Stomach (tissue), 9 donors: ENCODE measurements around the gene SCAMP5. TPM values are rescaled to one million over a fixed set of nuclear protein-coding genes. Genes with fewer than 3 reads are reported as not detected.

Experiments
- DNase-seq, 2 donors: peaks; one replicate each; pipeline versions ENCODE4 v3.0.0 to v3.0.0-alpha.2; 2013 to 2019
- H3K27ac ChIP-seq, 5 donors: fragments of 200-600 bp in 4 of 5; sonication (generic) in 4 of 5; one replicate each; pipeline ENCODE4 v1.5.1; 2013 to 2019; ENCODE audit warnings: mild to moderate bottlenecking in 1 of 5, moderate library complexity in 1 of 5
- H3K27me3 ChIP-seq, 3 donors: fragments of 200-600 bp; sonication (generic); one replicate each; pipeline ENCODE4 v1.5.1; 2017 to 2019; ENCODE audit warnings: mixed run types in 1 of 3
- H3K36me3 ChIP-seq, 4 donors: fragments of 200-600 bp; sonication (generic); 1 replicate in 3 of 4; 2 replicates in 1 of 4; pipeline ENCODE4 v1.5.1; 2016 to 2019
- H3K4me1 ChIP-seq, 4 donors: fragments of 200-600 bp; sonication (generic); one replicate each; pipeline ENCODE4 v1.5.1; 2016 to 2019
- H3K4me3 ChIP-seq, 4 donors: fragments of 200-600 bp; sonication (generic) in 3 of 4; one replicate each; pipeline ENCODE4 v1.5.1; 2016 to 2019; ENCODE audit warnings: mild to moderate bottlenecking in 1 of 4
- H3K9me3 ChIP-seq, 4 donors: fragments of 200-600 bp; sonication (generic); one replicate each; pipeline ENCODE4 v1.5.1; 2016 to 2019
- CTCF ChIP-seq, 7 experiments: fragments of 450-650 bp in 4 of 7; fragments of 200-600 bp in 3 of 7; sonication (generic) in 3 of 7; IDR thresholded peaks; one replicate each; pipeline ENCODE4 v1.5.1; 2016 to 2019; ENCODE audit warnings: antibody characterized with exemption in 7 of 7, control low read depth in 2 of 7, mild to moderate bottlenecking in 1 of 7
- EP300 ChIP-seq: sonication (generic); formaldehyde crosslinking; IDR thresholded peaks from one replicate; pipeline ENCODE4 v1.6.1; 2017; ENCODE audit warnings: antibody characterized with exemption
- POLR2A ChIP-seq, 4 donors: fragments of 450-650 bp; IDR thresholded peaks; one replicate each; pipeline ENCODE4 v1.6.1; 2016; ENCODE audit warnings: antibody characterized with exemption in 4 of 4, control low read depth in 2 of 4, mild to moderate bottlenecking in 1 of 4, moderate library complexity in 1 of 4
- POLR2AphosphoS5 ChIP-seq, 3 donors: sonication (generic); formaldehyde crosslinking; IDR thresholded peaks; one replicate each; pipeline ENCODE4 v1.6.1; 2016; ENCODE audit warnings: antibody characterized with exemption in 3 of 3
- WGBS, 5 donors: extraction: QIAGEN DNeasy Blood & Tissue Kit in 3 of 5; methylation state at CpG; one replicate each; pipeline versions ENCODE4 v1.1.5 to v1.1.7; 2013 to 2018; 5-methylcytosine and 5-hydroxymethylcytosine counted together
- intact Hi-C: fragments of 100-400 bp; cut with DNase I; formaldehyde crosslinking; loops from one replicate; pipeline ENCODE4 v1.15.1; 2023; ENCODE audit warnings: low total_unique reads
- polyA plus RNA-seq, 3 donors: library from polyadenylated mRNA; stranded (reverse); fragments of 200-250 nt; gene quantifications; one replicate each; pipeline ENCODE4 v1.2.3, GENCODE V29; 2013
- total RNA-seq, 5 donors: library from RNA; depleted of rRNA; stranded (reverse); fragments of >200 nt; gene quantifications; one replicate each; pipeline versions ENCODE4 v1.1.0 to v1.2.3, GENCODE V29; 2014 to 2016
- donor health status: healthy with polysubstance abuse.
- donor health status: Bipolar disorder and iron deficiency.
- donor health status: healthy.

The SCAMP5 gene
- total and polyA plus RNA-seq, 8 donors: 1.8 to 70.1 (median 12.5) TPM

DNA sequence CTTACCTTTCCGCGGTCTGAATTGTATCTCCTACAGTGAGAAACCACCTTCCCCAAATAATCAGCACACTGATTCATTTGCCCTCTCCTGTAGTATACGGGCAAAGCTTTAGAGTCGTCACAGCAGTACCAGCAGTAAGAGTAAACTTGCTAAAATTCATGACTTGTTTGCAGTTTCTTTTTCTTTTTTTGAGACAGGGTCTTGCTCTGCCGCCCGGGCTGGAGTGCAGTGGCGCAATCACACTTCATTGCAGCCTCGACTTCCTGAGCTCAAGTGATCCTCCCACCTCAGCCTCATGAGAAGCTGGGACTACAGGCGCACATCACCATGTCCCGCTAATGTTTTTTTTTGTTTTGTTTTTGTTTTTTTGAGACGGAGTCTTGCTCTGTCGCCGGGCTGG lies 11.9 kb downstream of the SCAMP5 start:
- Histone ChIP-seq H3K27me3 (no peaks in the 10 kb centered on the region), H3K9me3 (no peaks in the 10 kb centered on the region), H3K4me1 (no peaks in the 10 kb centered on the region), H3K4me3 (no peak overlapping the region), H3K36me3 (peaks cover 0 to 9% (median 0%) of the 10 kb centered on the region in 4 donors), H3K27ac (no peak overlapping the region)
- WGBS, 5 donors: 83 to 93% (median 86%) methylated on average over 13 of the region's 13 CpGs
- no peak for TF ChIP-seq CTCF (IDR thresholded peaks at IDR 0.05)
- TF ChIP-seq POLR2A (IDR thresholded peaks at IDR 0.05): no peak
- TF ChIP-seq EP300: no peak
- no peak for TF ChIP-seq POLR2AphosphoS5 (IDR thresholded peaks at IDR 0.05)
- DNase-seq: no peak
- intact Hi-C loops: no loop called here

DNA sequence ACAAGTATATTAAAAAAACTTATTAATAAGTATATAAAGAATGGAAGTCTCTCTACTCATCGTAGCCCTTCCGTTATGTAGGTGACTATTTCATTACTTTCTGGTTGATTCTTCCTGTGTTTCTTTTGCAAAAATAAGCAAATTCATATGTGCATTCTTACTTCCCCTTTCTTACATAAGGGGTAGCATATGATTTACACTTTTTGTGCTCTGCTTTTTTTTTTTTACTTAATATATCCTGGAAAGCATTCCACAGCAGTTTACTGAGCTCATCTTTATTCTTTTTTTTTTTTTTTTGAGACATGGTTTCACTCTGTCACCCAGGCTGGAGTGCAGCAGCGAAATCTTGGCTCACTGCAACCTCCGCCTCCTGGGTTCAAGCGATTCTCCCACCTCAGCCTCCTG lies 12.9 kb downstream of the SCAMP5 start:
- Histone ChIP-seq H3K4me3 (no peak overlapping the region), H3K4me1 (no peaks in the 10 kb centered on the region), H3K36me3 (peaks cover 0 to 19% (median 8%) of the 10 kb centered on the region in 4 donors), H3K27ac (peak overlapping the region in 1 of 5 donors; percentile 20), H3K9me3 (no peaks in the 10 kb centered on the region), H3K27me3 (no peaks in the 10 kb centered on the region)
- 73 to 85% (median 80%) methylated on average over 5 of the region's 5 CpGs for WGBS, 5 donors
- TF ChIP-seq CTCF (IDR thresholded peaks at IDR 0.05): no peak
- no peak for DNase-seq
- intact Hi-C loops: no loop called here

DNA sequence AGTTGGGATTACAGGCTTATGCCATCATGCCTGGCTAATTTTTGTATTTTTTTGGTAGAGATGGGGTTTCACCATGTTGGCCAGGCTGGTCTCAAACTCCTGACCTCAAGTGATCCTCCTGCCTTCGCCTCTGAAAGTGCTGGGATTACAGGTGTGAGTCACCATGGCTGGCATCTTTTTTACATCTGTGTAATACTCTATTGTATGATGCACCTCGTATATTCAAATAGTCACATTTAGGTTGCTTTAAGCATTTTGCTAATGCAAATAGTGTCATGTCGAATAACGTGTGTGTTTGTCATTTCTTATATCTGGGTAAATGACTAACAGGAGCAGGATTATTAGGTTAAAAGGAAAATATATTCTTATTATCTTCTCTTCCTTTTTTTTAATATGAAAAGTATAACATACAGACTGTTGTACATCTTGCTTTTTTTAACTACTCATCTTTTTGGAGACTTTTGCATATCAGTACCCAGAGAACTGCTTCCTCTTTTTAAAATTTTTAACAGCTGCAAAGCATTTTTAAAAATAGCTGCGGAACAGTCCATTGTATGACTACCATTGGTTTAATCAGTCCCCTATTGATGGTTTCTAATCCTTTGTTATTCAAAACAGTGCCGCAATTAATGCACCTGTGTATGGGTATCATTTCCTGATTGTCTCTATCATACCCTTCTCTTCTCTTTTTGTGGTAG lies 13.4 kb downstream of the SCAMP5 start:
- WGBS, 5 donors: 64 to 81% (median 76%) methylated on average over 6 of the region's 6 CpGs
- Histone ChIP-seq H3K9me3 (no peaks in the 10 kb centered on the region), H3K36me3 (peaks cover 0 to 25% (median 12%) of the 10 kb centered on the region in 4 donors), H3K27ac (peak overlapping the region in 1 of 5 donors; percentile 20), H3K27me3 (no peaks in the 10 kb centered on the region), H3K4me1 (no peaks in the 10 kb centered on the region), H3K4me3 (no peak overlapping the region)
- no peak for DNase-seq
- TF ChIP-seq CTCF (IDR thresholded peaks at IDR 0.05): no peak
- TF ChIP-seq POLR2AphosphoS5 (IDR thresholded peaks at IDR 0.05): no peak
- TF ChIP-seq EP300: no peak
- no peak for TF ChIP-seq POLR2A (IDR thresholded peaks at IDR 0.05)
- intact Hi-C loops: no loop called here

GRCh38 chr15:75016431-75016830 lies 21.1 kb downstream of the SCAMP5 start:
- DNase-seq: no peak
- no peak for TF ChIP-seq POLR2AphosphoS5 (IDR thresholded peaks at IDR 0.05)
- no peak for TF ChIP-seq EP300
- no peak for TF ChIP-seq POLR2A (IDR thresholded peaks at IDR 0.05)
- TF ChIP-seq CTCF (IDR thresholded peaks at IDR 0.05): no peak
- Histone ChIP-seq H3K27ac (no peak overlapping the region), H3K36me3 (peaks cover 0 to 52% (median 37%) of the 10 kb centered on the region in 4 donors), H3K9me3 (no peaks in the 10 kb centered on the region), H3K4me3 (no peak overlapping the region), H3K4me1 (peaks cover 0 to 4% (median 0%) of the 10 kb centered on the region in 4 donors), H3K27me3 (no peaks in the 10 kb centered on the region)
- intact Hi-C loops: no loop called here
- WGBS, 5 donors: 92 to 94% (median 93%) methylated on average over 12 to 15 of the region's 15 CpGs
